Raji (cell line): ENCODE data around the gene METTL5.

Experiments
- POLR2A ChIP-seq: IDR thresholded peaks from 2 replicates; pipeline ENCODE4 v1.6.1; 2011; ENCODE audit warnings: low read depth, low read length, control low read depth; ENCODE audit not compliant: insufficient read depth

Gene METTL5

GRCh38 chr2:169824373-169825333 is at the start of gene METTL5:
METTL5 (minus strand) TSS chr2:169824905; CDS start chr2:169824597, 308 bp downstream.
- TF ChIP-seq POLR2A, result peak; percentile 89

DNA sequence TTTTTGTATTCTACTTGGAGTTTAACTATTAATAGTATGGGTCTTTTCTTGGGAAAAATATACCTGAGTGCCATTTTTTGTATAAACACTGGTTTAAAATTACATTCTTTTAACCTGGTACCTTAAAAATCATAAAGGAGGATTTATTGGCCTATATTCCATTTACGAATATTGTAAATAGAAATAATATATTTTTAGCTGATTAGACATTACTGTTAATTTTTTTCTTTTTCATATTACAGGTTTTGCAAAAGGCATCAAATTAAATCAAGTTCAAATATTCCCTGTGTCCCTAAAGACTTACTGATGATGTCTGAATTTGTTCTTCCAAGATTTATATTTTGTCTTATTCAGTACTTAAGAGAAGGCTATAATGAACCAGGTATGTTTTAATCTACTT is 47.3 kb upstream of the METTL5 start:
- TF ChIP-seq POLR2A, result no peak

GRCh38 chr2:169868951-169869350 is 44.2 kb upstream of the METTL5 start:
- no peak for TF ChIP-seq POLR2A

DNA sequence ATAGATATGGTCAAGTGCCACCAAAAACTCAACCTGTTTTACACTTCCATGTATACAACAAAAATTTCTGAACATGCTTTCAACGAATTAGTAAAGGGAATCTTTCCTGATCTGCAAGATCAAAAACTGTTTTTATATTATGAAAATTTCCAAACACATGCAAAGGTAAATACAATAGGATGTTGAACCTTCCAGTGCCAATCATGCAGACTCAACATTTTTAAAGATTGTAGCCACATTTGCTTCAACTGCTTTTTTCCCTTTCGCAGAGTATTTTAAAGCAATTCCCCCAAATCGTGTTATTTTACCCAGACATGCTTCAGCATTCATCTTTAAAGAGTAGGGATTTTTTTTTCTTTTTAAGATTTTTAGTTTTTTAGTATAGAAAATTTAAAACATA is 42.9 kb upstream of the METTL5 start:
- TF ChIP-seq POLR2A, result no peak

DNA sequence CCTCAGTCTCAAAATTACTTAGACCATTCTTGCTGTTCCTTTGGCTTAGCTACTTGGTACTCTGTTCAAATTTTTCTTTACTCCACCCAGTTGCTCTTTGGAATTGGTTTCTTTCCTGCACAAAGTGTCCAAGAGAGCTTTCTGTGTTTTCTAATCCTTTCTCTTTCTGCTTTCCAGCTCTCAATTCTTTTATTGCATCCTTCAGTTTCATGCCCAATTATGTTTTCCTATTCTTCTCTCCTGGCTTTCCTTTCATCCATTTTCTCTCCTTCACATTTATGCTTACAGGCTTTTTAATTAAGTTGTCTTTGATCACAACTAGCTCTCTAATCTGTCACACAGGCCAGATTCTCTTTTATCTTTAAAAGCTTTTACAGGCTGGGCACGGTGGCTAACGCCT is 40.8 kb upstream of the METTL5 start:
- TF ChIP-seq POLR2A, result no peak

- no peak for TF ChIP-seq POLR2A
Observed at GRCh38 chr2:169862816-169863215, 38.1 kb upstream of the METTL5 start.

DNA sequence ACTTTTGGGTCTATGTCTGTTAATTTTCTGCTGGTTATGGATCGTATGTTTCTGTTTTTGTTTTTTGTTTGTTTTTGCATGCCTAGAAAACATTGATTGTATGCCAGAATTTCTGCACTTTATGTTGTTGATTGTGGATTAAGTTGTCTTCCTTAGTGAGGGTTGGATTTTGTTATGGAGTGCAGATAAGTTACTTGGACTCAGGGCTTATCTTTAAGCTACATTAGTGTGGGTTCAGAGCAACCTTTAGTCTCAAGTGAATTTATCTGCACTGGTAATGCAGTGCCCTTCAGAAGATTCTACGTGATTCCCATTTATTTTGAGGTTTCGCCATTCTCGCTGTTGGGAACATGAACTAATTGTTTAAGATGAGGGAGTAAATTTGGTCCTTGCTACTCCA is 35.4 kb upstream of the METTL5 start:
- no peak for TF ChIP-seq POLR2A

- TF ChIP-seq POLR2A, result no peak
Observed at GRCh38 chr2:169859423-169859822, 34.7 kb upstream of the METTL5 start.

DNA sequence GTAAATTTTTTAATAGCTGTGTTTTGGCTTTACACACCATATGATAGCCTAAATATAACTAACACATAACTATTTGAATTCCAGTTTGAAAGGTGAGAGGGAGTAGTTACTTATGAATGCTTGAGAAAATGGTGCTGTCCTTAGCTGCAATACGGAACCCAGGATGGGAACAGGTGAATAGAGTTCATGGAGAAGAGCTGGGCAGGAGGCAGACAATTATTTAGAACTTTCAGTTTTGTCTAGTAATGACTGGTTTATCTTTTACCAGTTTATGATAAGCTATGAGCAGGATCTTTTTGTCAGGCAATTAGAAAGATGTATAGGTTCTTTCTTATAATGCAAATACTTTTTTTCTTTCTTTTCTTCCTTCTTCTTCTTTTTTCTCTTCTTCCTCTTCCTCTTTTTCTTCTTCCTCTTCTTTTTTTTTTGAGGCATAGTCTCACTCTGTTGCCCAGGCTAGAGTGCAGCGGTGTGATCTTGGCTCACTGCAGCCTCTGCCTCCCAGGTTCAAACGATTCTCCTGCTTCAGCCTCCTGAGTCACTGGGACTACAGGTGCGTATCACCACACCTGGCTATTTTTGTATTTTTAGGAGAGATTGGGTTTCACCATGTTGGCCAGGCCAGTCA is 28.4 kb upstream of the METTL5 start:
- TF ChIP-seq POLR2A, result no peak

- TF ChIP-seq POLR2A, result no peak
Observed at GRCh38 chr2:169849710-169850109, 25.0 kb upstream of the METTL5 start.

GRCh38 chr2:169845016-169845415 is 20.3 kb upstream of the METTL5 start:
- no peak for TF ChIP-seq POLR2A

- TF ChIP-seq POLR2A, result no peak
Observed at GRCh38 chr2:169840747-169841142, 16.0 kb upstream of the METTL5 start.

- no peak for TF ChIP-seq POLR2A
Observed at GRCh38 chr2:169839954-169840746, 15.4 kb upstream of the METTL5 start.

GRCh38 chr2:169838743-169839489 is 14.2 kb upstream of the METTL5 start:
- TF ChIP-seq POLR2A, result no peak

GRCh38 chr2:169834401-169834800 is 9.7 kb upstream of the METTL5 start:
- TF ChIP-seq POLR2A, result no peak

GRCh38 chr2:169828141-169828811 is 3.6 kb upstream of the METTL5 start:
- TF ChIP-seq POLR2A, result no peak; the same call in 1 of the 2 replicates
